Nephron progenitor cell (in vitro differentiated cells): ENCODE results near the gene IFNAR1.

Experiments used
- DNase-seq: peaks from one replicate; pipeline ENCODE4 v3.0.0; 2021
- H3K27ac Mint-ChIP-seq: 2 replicates; pipeline ENCODE4 v1.8.0; 2021; ENCODE audit warnings: mild to moderate bottlenecking, moderate library complexity, mixed read lengths
- H3K27me3 Mint-ChIP-seq: 2 replicates; pipeline ENCODE4 v1.8.0; 2021; ENCODE audit warnings: mild to moderate bottlenecking, low read depth, mixed read lengths; ENCODE audit not compliant: poor library complexity
- H3K36me3 Mint-ChIP-seq: 2 replicates; pipeline ENCODE4 v1.8.0; 2021; ENCODE audit warnings: low read depth, mixed read lengths
- H3K4me1 Mint-ChIP-seq: 2 replicates; pipeline ENCODE4 v1.8.0; 2021; ENCODE audit warnings: mixed read lengths
- H3K4me3 Mint-ChIP-seq: 2 replicates; pipeline ENCODE4 v1.8.0; 2021; ENCODE audit warnings: mild to moderate bottlenecking, moderate library complexity, mixed read lengths
- H3K9me3 Mint-ChIP-seq: 2 replicates; pipeline ENCODE4 v1.8.0; 2021; ENCODE audit warnings: mild to moderate bottlenecking, moderate library complexity, mixed read lengths
- CTCF ChIP-seq: fragments of 200-600 bp; sonication (generic); IDR thresholded peaks from 2 replicates; pipeline ENCODE4 v1.5.0; 2021; ENCODE audit warnings: antibody characterized with exemption

IFNAR1 gene

GRCh38 chr21:33286076-33286475 is 38.7 kb upstream of the IFNAR1 start:
- TF ChIP-seq CTCF, result no peak
- Mint-ChIP-seq H3K9me3 (no peaks in the 10 kb centered on the region), H3K27ac (peak overlapping the region; percentile 23), H3K36me3 (peaks cover 18% of the 10 kb centered on the region), H3K4me1 (peaks cover 21% of the 10 kb centered on the region), H3K27me3 (peaks cover 7% of the 10 kb centered on the region), H3K4me3 (no peak overlapping the region)
- DNase-seq, result no peak

- no peak for DNase-seq
- peaks cover 15% of the 10 kb centered on the region for H3K36me3 Mint-ChIP-seq
- H3K9me3 Mint-ChIP-seq, result no peaks in the 10 kb centered on the region
- no peak overlapping the region for H3K4me3 Mint-ChIP-seq
- no peak for TF ChIP-seq CTCF
- peaks cover 7% of the 10 kb centered on the region for H3K27me3 Mint-ChIP-seq
- peaks cover 22% of the 10 kb centered on the region for H3K4me1 Mint-ChIP-seq
- H3K27ac Mint-ChIP-seq, result peak overlapping the region; percentile 28
Measured at GRCh38 chr21:33286600-33287456, 37.9 kb upstream of the IFNAR1 start.

GRCh38 chr21:33289199-33289819 is 35.5 kb upstream of the IFNAR1 start:
- peaks cover 30% of the 10 kb centered on the region for H3K4me1 Mint-ChIP-seq
- no peak overlapping the region for H3K27ac Mint-ChIP-seq
- no peak for TF ChIP-seq CTCF
- H3K36me3 Mint-ChIP-seq, result peaks cover 3% of the 10 kb centered on the region
- H3K9me3 Mint-ChIP-seq, result no peaks in the 10 kb centered on the region
- no peak for DNase-seq
- H3K4me3 Mint-ChIP-seq, result no peak overlapping the region
- H3K27me3 Mint-ChIP-seq, result peaks cover 7% of the 10 kb centered on the region

GRCh38 chr21:33290441-33290840 is 34.3 kb upstream of the IFNAR1 start:
- no peak for DNase-seq
- H3K9me3 Mint-ChIP-seq, result no peaks in the 10 kb centered on the region
- TF ChIP-seq CTCF, result no peak
- no peak overlapping the region for H3K4me3 Mint-ChIP-seq
- peaks cover 27% of the 10 kb centered on the region for H3K4me1 Mint-ChIP-seq
- no peak overlapping the region for H3K27ac Mint-ChIP-seq
- H3K36me3 Mint-ChIP-seq, result no peaks in the 10 kb centered on the region
- H3K27me3 Mint-ChIP-seq, result peaks cover 7% of the 10 kb centered on the region

GRCh38 chr21:33291686-33292085 is 33.1 kb upstream of the IFNAR1 start:
- Mint-ChIP-seq H3K4me3 (no peak overlapping the region), H3K9me3 (no peaks in the 10 kb centered on the region), H3K27me3 (peaks cover 7% of the 10 kb centered on the region), H3K27ac (no peak overlapping the region), H3K36me3 (no peaks in the 10 kb centered on the region), H3K4me1 (peaks cover 15% of the 10 kb centered on the region)
- no peak for DNase-seq
- no peak for TF ChIP-seq CTCF
